Esophagus muscularis mucosa (tissue), 4 donors: ENCODE measurements around the gene SPRR1B.
"Not testable (repeated sequence)": the region's sequence is repeated elsewhere in the genome, so short reads cannot be mapped to it uniquely, and the experiment has no call there.

Experiments
- CTCF ChIP-seq, 3 experiments: fragments of 200-600 bp in 2 of 3; fragments of 450-650 bp in 1 of 3; sonication (generic) in 2 of 3; IDR thresholded peaks; one replicate each; pipeline ENCODE4 v1.5.1; 2017 to 2019; ENCODE audit warnings: antibody characterized with exemption in 3 of 3, mild to moderate bottlenecking in 2 of 3, moderate library complexity in 1 of 3
- EP300 ChIP-seq: sonication (generic); formaldehyde crosslinking; IDR thresholded peaks from one replicate; pipeline ENCODE4 v1.6.1; 2017; ENCODE audit warnings: antibody characterized with exemption
- POLR2AphosphoS5 ChIP-seq, 2 donors: sonication (generic); formaldehyde crosslinking; IDR thresholded peaks; one replicate each; pipeline ENCODE4 v1.6.1; 2017; ENCODE audit warnings: antibody characterized with exemption in 2 of 2

- not testable (repeated sequence) for TF ChIP-seq CTCF (IDR thresholded peaks at IDR 0.05); POLR2AphosphoS5 (IDR thresholded peaks at IDR 0.05); EP300
These were observed 8.7 kb upstream of the SPRR1B start for GRCh38 chr1:153022340-153022739.
